ENCODE measurements around the gene PSMB11.

GRCh38 chr14:23000860-23001259 is 41.2 kb upstream of the PSMB11 start:
- TF ChIP-seq EZH2 (IDR thresholded peaks at IDR 0.05; ENCODE audit: borderline replicate concordance, low read length) (no peak), CTCF (IDR thresholded peaks at IDR 0.05; ENCODE audit: low read length) (no peak)

Data from OCI-LY1 (cell line).